ENCODE measurements around the gene ABCA7. TPM values are rescaled to one million over a fixed set of nuclear protein-coding genes. Genes with fewer than 3 reads are reported as not detected.

ABCA7 gene
- total RNA-seq, 1 donor from 2014 or later: 3.5 TPM

- no peak for DNase-seq (ENCODE audit: low read depth, low spot score)
Measured at GRCh38 chr19:1103132-1103707, 63.3 kb downstream of the ABCA7 start.

GRCh38 chr19:1103708-1104310 is 63.9 kb downstream of the ABCA7 start, which contains the start of gene GPX4:
GPX4 (plus strand) TSS chr19:1103994; CDS start chr19:1104044, 50 bp downstream.
- peak; percentile 97 for DNase-seq (ENCODE audit: low read depth, low spot score)

GRCh38 chr19:1104311-1105007 is 64.6 kb downstream of the ABCA7 start:
- no peak for DNase-seq (ENCODE audit: low read depth, low spot score)

- DNase-seq (ENCODE audit: low read depth, low spot score): no peak
Measured at GRCh38 chr19:1105008-1105872, 65.3 kb downstream of the ABCA7 start.

- DNase-seq (ENCODE audit: low read depth, low spot score): no peak
Measured at GRCh38 chr19:1105873-1106840, 66.2 kb downstream of the ABCA7 start.

- DNase-seq (ENCODE audit: low read depth, low spot score): no peak
Measured at GRCh38 chr19:1106841-1107660, 67.1 kb downstream of the ABCA7 start.

- no peak for DNase-seq (ENCODE audit: low read depth, low spot score)
Measured at GRCh38 chr19:1107661-1108261, 67.9 kb downstream of the ABCA7 start.

- DNase-seq (ENCODE audit: low read depth, low spot score): no peak
Measured at GRCh38 chr19:1108291-1109031, 68.6 kb downstream of the ABCA7 start.

- DNase-seq (ENCODE audit: low read depth, low spot score): no peak
Measured at GRCh38 chr19:1109032-1109551, 69.2 kb downstream of the ABCA7 start.

- DNase-seq (ENCODE audit: low read depth, low spot score): no peak
Measured at GRCh38 chr19:1109697-1110671, 70.1 kb downstream of the ABCA7 start.

- DNase-seq (ENCODE audit: low read depth, low spot score): no peak
Measured at GRCh38 chr19:1110809-1111640, 71.1 kb downstream of the ABCA7 start.

- no peak for DNase-seq (ENCODE audit: low read depth, low spot score)
Measured at GRCh38 chr19:1111641-1112267, 71.8 kb downstream of the ABCA7 start.

GRCh38 chr19:1112268-1113029 is 72.5 kb downstream of the ABCA7 start:
- no peak for DNase-seq (ENCODE audit: low read depth, low spot score)

GRCh38 chr19:1113030-1113985 is 73.4 kb downstream of the ABCA7 start:
- DNase-seq (ENCODE audit: low read depth, low spot score): peak; percentile 82

Data from pulmonary artery endothelial cell (primary cell).